ENCODE results near the gene IKZF1. TPM values are rescaled to one million over a fixed set of nuclear protein-coding genes. Genes with fewer than 3 reads are reported as not detected.

The IKZF1 gene
- total and polyA plus RNA-seq, 9 of the 15 experiments (the other 6 are each of a cell fraction or from before 2014, with no cell fraction given) = 12.6 to 85.3 (median 44.7) TPM

- no peak for TF ChIP-seq E4F1 (CRISPR knock-in tag; IDR thresholded peaks at IDR 0.05; ENCODE audit: borderline replicate concordance)
- no peak for TF ChIP-seq SREBF1 (IDR thresholded peaks at IDR 0.05; ENCODE audit: borderline replicate concordance, low read depth, low read length)
- TF ChIP-seq KLF16 (IDR thresholded peaks at IDR 0.05) = peak; percentile 7; the same call in 1 of the 2 replicates
- TF ChIP-seq E2F8 (IDR thresholded peaks at IDR 0.05; ENCODE audit: low read depth, partially characterized antibody) = no peak
- TF ChIP-seq ZNF695 (CRISPR knock-in tag; IDR thresholded peaks at IDR 0.05) = no peak
- TF ChIP-seq POLR3A (IDR thresholded peaks at IDR 0.05; ENCODE audit: borderline replicate concordance, extremely low read depth, insufficient read depth, insufficient read length) = no peak
- TF ChIP-seq TAF15 (IDR thresholded peaks at IDR 0.05; ENCODE audit: low read depth, low read length) = no peak
- peak; percentile 56; the same call in 1 of the 2 replicates for TF ChIP-seq ARID3B (CRISPR knock-in tag; IDR thresholded peaks at IDR 0.05; ENCODE audit: borderline replicate concordance)
- no peak for TF ChIP-seq RB1 (IDR thresholded peaks at IDR 0.05; ENCODE audit: low read depth)
- no peak for TF ChIP-seq ZNF274 (IDR thresholded peaks at IDR 0.05; ENCODE audit: borderline replicate concordance, low read depth, low read length)
- TF ChIP-seq SIN3A (IDR thresholded peaks at IDR 0.05; ENCODE audit: borderline replicate concordance in 2 of 2, control insufficient read depth in 1 of 2, low read depth in 2 of 2, low read length in 2 of 2) = no peak
- no peak for TF ChIP-seq BRF2 (IDR thresholded peaks at IDR 0.05; ENCODE audit: borderline replicate concordance, insufficient read depth, insufficient read length)
Measured at GRCh38 chr7:50359995-50360925, 55.7 kb downstream of the IKZF1 start (continued).
